OCI-LY1 (cell line): ENCODE results near the gene FHIT.

Experiments
- EZH2 ChIP-seq: fragments of 200-600 bp; sonication (generic), shearing (Covaris generic); IDR thresholded peaks from 2 replicates; pipeline ENCODE4 v1.8.0; 2017; ENCODE audit warnings: borderline replicate concordance, mixed run types, mild to moderate bottlenecking, antibody characterized with exemption, low read length, moderate library complexity, mixed read lengths
- TF ChIP-seq, protein P1 (sequence below): fragments of 200-600 bp; sonication (generic), shearing (Covaris generic); IDR thresholded peaks from 2 replicates; pipeline ENCODE4 v1.5.1; 2017; ENCODE audit warnings: mild to moderate bottlenecking, antibody characterized with exemption, low read length, moderate library complexity, mixed read lengths

DNA sequence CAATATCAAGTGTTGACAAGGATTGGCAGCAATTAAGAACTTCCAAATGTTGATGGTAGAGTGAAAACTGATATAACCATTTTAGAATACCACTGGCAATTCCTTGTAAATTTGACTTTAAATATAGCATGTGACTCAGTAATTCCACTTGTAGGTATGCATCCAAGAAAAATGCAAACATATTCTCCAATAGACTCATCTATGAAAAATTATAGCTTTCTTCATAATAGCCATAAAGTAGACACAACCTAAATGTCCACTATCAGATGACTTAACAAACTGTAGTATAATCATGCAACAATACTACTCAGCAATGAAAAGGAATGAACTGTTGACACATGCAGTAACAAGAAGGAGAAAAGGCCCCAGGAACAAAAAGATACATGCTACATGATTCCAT lies 988.1 kb downstream of the FHIT start:
- TF ChIP-seq, protein P1, sequence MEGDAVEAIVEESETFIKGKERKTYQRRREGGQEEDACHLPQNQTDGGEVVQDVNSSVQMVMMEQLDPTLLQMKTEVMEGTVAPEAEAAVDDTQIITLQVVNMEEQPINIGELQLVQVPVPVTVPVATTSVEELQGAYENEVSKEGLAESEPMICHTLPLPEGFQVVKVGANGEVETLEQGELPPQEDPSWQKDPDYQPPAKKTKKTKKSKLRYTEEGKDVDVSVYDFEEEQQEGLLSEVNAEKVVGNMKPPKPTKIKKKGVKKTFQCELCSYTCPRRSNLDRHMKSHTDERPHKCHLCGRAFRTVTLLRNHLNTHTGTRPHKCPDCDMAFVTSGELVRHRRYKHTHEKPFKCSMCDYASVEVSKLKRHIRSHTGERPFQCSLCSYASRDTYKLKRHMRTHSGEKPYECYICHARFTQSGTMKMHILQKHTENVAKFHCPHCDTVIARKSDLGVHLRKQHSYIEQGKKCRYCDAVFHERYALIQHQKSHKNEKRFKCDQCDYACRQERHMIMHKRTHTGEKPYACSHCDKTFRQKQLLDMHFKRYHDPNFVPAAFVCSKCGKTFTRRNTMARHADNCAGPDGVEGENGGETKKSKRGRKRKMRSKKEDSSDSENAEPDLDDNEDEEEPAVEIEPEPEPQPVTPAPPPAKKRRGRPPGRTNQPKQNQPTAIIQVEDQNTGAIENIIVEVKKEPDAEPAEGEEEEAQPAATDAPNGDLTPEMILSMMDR: no peak
- no peak for TF ChIP-seq EZH2
